ENCODE results near the gene BAZ2B. TPM values are rescaled to one million over a fixed set of nuclear protein-coding genes. Genes with fewer than 3 reads are reported as not detected.

BAZ2B gene
- total RNA-seq, 1 donor from 2014 or later: 101 TPM

DNA sequence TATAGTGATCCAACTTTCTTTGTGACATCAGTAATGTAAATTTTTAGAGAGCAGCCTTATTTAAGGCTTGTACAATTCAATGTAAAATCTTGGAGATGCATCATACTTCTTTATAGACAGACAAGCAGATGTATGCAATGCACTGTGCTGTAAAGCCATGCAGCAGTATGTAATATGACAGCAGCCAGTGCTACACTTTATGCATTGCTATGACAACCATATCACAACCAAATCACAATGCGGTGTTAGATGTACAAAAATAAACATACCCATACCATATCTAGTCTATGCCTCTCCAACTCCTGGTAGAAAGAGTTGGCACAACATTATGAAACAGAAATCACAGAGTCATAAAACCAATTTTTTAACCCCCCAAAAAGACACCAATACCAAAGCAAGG lies 219.5 kb downstream of the BAZ2B start:
- Mint-ChIP-seq H3K27me3 (ENCODE audit: insufficient read depth, low read depth) (no peaks in the 10 kb centered on the region), H3K4me1 (no peaks in the 10 kb centered on the region), H3K27ac (no peak overlapping the region), H3K9me3 (no peaks in the 10 kb centered on the region), H3K36me3 (peaks cover 7% of the 10 kb centered on the region), H3K4me3 (no peak overlapping the region)
- peaks cover 3% of the 10 kb centered on the region for H3K4me1 ChIP-seq
- H2AFZ ChIP-seq (replicated peaks): no peak overlapping the region
- TF ChIP-seq, protein P1, sequence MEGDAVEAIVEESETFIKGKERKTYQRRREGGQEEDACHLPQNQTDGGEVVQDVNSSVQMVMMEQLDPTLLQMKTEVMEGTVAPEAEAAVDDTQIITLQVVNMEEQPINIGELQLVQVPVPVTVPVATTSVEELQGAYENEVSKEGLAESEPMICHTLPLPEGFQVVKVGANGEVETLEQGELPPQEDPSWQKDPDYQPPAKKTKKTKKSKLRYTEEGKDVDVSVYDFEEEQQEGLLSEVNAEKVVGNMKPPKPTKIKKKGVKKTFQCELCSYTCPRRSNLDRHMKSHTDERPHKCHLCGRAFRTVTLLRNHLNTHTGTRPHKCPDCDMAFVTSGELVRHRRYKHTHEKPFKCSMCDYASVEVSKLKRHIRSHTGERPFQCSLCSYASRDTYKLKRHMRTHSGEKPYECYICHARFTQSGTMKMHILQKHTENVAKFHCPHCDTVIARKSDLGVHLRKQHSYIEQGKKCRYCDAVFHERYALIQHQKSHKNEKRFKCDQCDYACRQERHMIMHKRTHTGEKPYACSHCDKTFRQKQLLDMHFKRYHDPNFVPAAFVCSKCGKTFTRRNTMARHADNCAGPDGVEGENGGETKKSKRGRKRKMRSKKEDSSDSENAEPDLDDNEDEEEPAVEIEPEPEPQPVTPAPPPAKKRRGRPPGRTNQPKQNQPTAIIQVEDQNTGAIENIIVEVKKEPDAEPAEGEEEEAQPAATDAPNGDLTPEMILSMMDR (IDR thresholded peaks at IDR 0.05): no peak
- no peak for TF ChIP-seq EZH2phosphoT487 (IDR thresholded peaks at IDR 0.05)
- no peak for TF ChIP-seq EZH2 (IDR thresholded peaks at IDR 0.05)
- H3K27me3 ChIP-seq: no peaks in the 10 kb centered on the region
- H3K4me2 ChIP-seq: no peak overlapping the region
- H3F3A ChIP-seq (ENCODE audit: low read depth): peaks cover 8% of the 10 kb centered on the region
- DNase-seq (ENCODE audit: low spot score): no peak
- H3K36me3 ChIP-seq: peaks cover 10% of the 10 kb centered on the region
- H3K9ac ChIP-seq: no peak overlapping the region
- no peaks in the 10 kb centered on the region for H4K20me1 ChIP-seq (ENCODE audit: low read depth)
- no peaks in the 10 kb centered on the region for H3K9me3 ChIP-seq (ENCODE audit: low read depth)
- no peak overlapping the region for H3K4me3 ChIP-seq
- H3K79me2 ChIP-seq (ENCODE audit: low read depth): no peaks in the 10 kb centered on the region
- H3K27ac ChIP-seq: no peak overlapping the region

DNA sequence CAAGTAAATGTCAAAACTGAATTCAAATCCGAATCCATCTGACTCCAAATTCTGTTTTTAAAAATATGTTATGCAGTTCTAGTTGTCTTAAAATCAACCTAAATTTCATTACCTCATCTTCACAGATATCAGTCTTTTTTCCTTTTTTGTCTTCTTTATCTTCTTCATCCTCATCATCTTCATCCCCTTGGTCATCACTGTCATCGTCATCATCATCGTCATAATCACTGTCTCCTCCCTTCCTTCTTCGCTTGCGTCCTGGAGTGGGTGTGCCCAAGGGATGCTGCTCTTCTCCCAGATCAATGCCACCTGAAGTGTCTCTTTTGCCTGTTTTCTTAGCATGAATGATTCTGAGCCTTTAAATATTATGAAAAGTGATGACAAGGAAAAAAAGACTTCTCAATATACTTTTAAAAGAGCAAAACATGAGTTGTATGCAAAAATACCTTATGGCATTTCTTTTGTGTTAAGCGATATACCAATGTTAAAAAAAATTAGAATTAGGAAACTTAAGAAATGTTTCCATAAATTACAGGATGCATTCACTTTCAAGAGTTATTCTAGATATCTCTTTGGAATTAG lies 233.8 kb downstream of the BAZ2B start:
- Histone ChIP-seq H2AFZ (replicated peaks) (no peak overlapping the region), H3K4me3 (no peak overlapping the region), H3K4me1 (no peaks in the 10 kb centered on the region), H4K20me1 (ENCODE audit: low read depth) (no peaks in the 10 kb centered on the region), H3K9ac (no peak overlapping the region), H3K79me2 (ENCODE audit: low read depth) (no peaks in the 10 kb centered on the region), H3K27me3 (no peaks in the 10 kb centered on the region), H3K9me3 (ENCODE audit: low read depth) (no peaks in the 10 kb centered on the region), H3K36me3 (peaks cover 23% of the 10 kb centered on the region), H3K27ac (no peak overlapping the region), H3K4me2 (no peak overlapping the region), H3F3A (ENCODE audit: low read depth) (no peaks in the 10 kb centered on the region)
- DNase-seq (ENCODE audit: low spot score): no peak
- no peak for TF ChIP-seq EZH2phosphoT487 (IDR thresholded peaks at IDR 0.05)
- TF ChIP-seq, protein P1 (IDR thresholded peaks at IDR 0.05): no peak
- no peak for TF ChIP-seq EZH2 (IDR thresholded peaks at IDR 0.05)
- H3K27ac Mint-ChIP-seq: no peak overlapping the region
- H3K9me3 Mint-ChIP-seq: no peaks in the 10 kb centered on the region
- no peak overlapping the region for H3K4me3 Mint-ChIP-seq
- no peaks in the 10 kb centered on the region for H3K27me3 Mint-ChIP-seq (ENCODE audit: insufficient read depth, low read depth)
- no peaks in the 10 kb centered on the region for H3K4me1 Mint-ChIP-seq
- H3K36me3 Mint-ChIP-seq: peaks cover 15% of the 10 kb centered on the region

DNA sequence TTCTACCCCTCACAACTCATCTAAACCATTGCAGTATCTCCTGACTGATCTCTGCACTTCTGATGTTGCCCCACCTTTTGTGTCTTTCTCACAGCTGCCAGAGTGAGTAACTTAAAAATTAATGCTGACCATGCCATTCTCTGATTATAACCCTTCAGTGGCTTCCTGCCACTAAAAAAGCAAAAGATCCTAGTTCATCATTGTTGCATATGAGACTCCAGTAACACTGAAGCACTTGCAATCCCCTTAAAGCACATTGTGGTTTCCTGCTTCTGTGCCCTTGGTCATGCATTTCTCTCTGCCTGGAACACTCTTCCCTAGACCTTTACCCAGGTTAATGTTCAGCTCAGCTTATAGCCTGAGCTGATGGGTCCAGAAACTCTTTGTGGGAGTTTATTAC lies 234.8 kb downstream of the BAZ2B start:
- no peak overlapping the region for H2AFZ ChIP-seq (replicated peaks)
- no peak overlapping the region for H3K4me3 ChIP-seq
- no peaks in the 10 kb centered on the region for H3K9me3 Mint-ChIP-seq
- H3K4me1 Mint-ChIP-seq: no peaks in the 10 kb centered on the region
- H3K9me3 ChIP-seq (ENCODE audit: low read depth): no peaks in the 10 kb centered on the region
- no peaks in the 10 kb centered on the region for H3F3A ChIP-seq (ENCODE audit: low read depth)
- peaks cover 13% of the 10 kb centered on the region for H3K36me3 Mint-ChIP-seq
- H3K36me3 ChIP-seq: peaks cover 23% of the 10 kb centered on the region
- H3K27me3 Mint-ChIP-seq (ENCODE audit: insufficient read depth, low read depth): no peaks in the 10 kb centered on the region
- no peak for TF ChIP-seq EZH2phosphoT487 (IDR thresholded peaks at IDR 0.05)
- TF ChIP-seq, protein P1 (IDR thresholded peaks at IDR 0.05): no peak
- no peak for TF ChIP-seq EZH2 (IDR thresholded peaks at IDR 0.05)
- H3K4me2 ChIP-seq: no peak overlapping the region
- H3K9ac ChIP-seq: no peak overlapping the region
- H3K4me3 Mint-ChIP-seq: no peak overlapping the region
- H3K27ac ChIP-seq: no peak overlapping the region
- no peaks in the 10 kb centered on the region for H3K4me1 ChIP-seq
- no peaks in the 10 kb centered on the region for H3K27me3 ChIP-seq
- H3K27ac Mint-ChIP-seq: no peak overlapping the region
- no peaks in the 10 kb centered on the region for H4K20me1 ChIP-seq (ENCODE audit: low read depth)
- H3K79me2 ChIP-seq (ENCODE audit: low read depth): no peaks in the 10 kb centered on the region
- no peak for DNase-seq (ENCODE audit: low spot score)
